ENCODE measurements around the gene CDH2.

The CDH2 gene

GRCh38 chr18:28048612-28049011, 128.3 kb downstream of the CDH2 start:
- no peak for TF ChIP-seq CTCF (conservative IDR thresholded peaks at IDR 0.05; ENCODE audit: low read depth)
- CTCF ChIA-PET: no interaction called here
- H3K27ac ChIP-seq: no peak overlapping the region
- POLR2A ChIA-PET (ENCODE audit: low non-redundant PET): no interaction called here
- no peak for DNase-seq (ENCODE audit: low spot score)

DNA sequence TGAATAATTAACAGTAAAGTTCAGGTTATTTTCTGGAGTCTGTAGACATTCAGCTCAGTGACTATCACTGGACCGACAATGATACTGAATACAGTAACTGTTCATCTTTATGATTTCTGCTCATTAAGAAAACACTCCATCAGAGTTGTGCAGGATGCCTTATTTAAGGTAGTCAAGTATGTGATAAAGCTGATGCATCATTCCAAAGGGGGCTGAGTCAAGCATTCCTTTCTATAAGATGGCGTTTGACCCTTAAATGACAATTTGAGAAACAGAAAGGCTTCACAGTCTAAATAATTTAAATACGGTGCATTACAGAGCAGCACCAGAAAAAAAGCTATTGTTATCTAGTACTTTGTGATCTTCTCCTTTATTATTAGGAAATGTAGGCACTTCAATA, 131.1 kb downstream of the CDH2 start:
- H3K27ac ChIP-seq: no peak overlapping the region
- no peak for DNase-seq (ENCODE audit: low spot score)
- POLR2A ChIA-PET (ENCODE audit: low non-redundant PET): no interaction called here
- TF ChIP-seq CTCF (conservative IDR thresholded peaks at IDR 0.05; ENCODE audit: low read depth): no peak
- CTCF ChIA-PET: no interaction called here

DNA sequence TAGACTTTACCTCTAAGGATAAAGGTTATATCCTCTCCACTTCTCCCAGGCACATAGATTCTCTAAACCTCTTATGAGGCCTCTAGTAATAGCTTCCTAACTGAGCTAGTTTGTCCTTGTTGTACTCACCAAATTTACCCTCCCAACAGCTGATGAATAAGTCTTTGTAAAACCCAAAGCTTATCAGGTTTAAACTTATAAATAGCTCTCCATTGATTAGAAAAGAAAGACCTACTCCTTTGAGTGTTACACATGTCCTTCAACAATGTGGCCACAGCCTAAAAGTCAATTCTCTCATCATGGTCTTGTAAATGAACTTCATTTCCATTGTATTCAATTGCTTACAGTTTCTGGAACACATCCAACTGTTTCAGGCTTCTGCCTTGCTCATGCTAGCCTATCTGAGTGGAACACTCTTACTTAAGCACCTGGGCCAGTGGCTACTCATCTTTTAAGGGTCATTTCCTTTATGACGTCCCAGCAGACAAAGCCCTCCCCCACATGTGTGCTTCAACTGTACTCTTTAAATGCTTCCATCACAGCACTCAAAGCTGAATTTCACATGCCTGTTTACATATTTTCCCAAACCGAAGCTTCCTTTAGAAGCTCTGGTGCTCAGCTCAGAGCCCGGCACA, 131.6 kb downstream of the CDH2 start:
- no peak for DNase-seq (ENCODE audit: low spot score)
- no peak overlapping the region for H3K27ac ChIP-seq
- POLR2A ChIA-PET (ENCODE audit: low non-redundant PET): no interaction called here
- TF ChIP-seq CTCF (conservative IDR thresholded peaks at IDR 0.05; ENCODE audit: low read depth): no peak
- CTCF ChIA-PET: no interaction called here

- CTCF ChIA-PET: interaction anchor here (0.7 kb wide), 1 partner anchor 1040 kb away, joined by 3 read pairs; no protein-coding TSS in a partner anchor
- DNase-seq (ENCODE audit: low spot score): no peak
- H3K27ac ChIP-seq: no peak overlapping the region
- POLR2A ChIA-PET (ENCODE audit: low non-redundant PET): no interaction called here
- no peak for TF ChIP-seq CTCF (conservative IDR thresholded peaks at IDR 0.05; ENCODE audit: low read depth)
These were observed 132.9 kb downstream of the CDH2 start for GRCh38 chr18:28044036-28044435.

GRCh38 chr18:28043631-28044030, 133.3 kb downstream of the CDH2 start:
- TF ChIP-seq CTCF (conservative IDR thresholded peaks at IDR 0.05; ENCODE audit: low read depth): no peak
- ChIA-PET POLR2A (ENCODE audit: low non-redundant PET) (no interaction called here), CTCF (interaction anchor here (0.7 kb wide), 1 partner anchor 1039 kb away, joined by 3 read pairs; no protein-coding TSS in a partner anchor)
- H3K27ac ChIP-seq: no peak overlapping the region
- DNase-seq (ENCODE audit: low spot score): no peak

DNA sequence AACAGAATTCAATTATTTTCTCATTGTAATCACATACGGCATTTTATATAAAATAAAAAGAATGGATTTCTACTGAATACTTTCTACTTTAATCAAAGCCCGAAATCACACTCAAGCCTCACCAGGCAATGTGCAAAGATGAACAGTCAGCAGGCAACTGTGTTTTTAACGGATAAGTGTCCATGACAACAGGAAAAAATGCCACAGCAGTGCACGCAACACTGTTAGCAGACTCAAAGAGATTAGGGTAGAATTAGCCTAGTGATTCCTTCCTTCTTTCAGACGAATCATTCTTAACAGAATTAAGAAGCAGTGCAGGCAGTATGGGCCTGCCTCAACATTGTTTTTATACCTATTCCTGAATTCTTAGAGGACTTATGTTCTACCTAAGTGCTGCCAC, 135.6 kb downstream of the CDH2 start:
- CTCF ChIA-PET: no interaction called here
- H3K27ac ChIP-seq: no peak overlapping the region
- no peak for DNase-seq (ENCODE audit: low spot score)
- TF ChIP-seq CTCF (conservative IDR thresholded peaks at IDR 0.05; ENCODE audit: low read depth): no peak
- POLR2A ChIA-PET (ENCODE audit: low non-redundant PET): no interaction called here
